Adrenal gland (tissue), 5 donors: ENCODE data around the gene CHEK2.

Experiments
- POLR2A ChIP-seq, 2 donors: fragments of 450-650 bp; IDR thresholded peaks; one replicate each; pipeline ENCODE4 v1.6.1; 2017; ENCODE audit warnings: antibody characterized with exemption in 2 of 2, mild to moderate bottlenecking in 2 of 2, moderate library complexity in 1 of 2
- TF ChIP-seq, protein P1 (sequence below), 6 experiments: fragments of 450-650 bp in 4 of 6; fragments of 200-600 bp in 2 of 6; sonication (generic) in 1 of 6; IDR thresholded peaks; 1 replicate in 5 of 6; 2 replicates in 1 of 6; pipeline versions ENCODE4 v1.5.1 to v1.8.0; 2016 to 2021; ENCODE audit warnings: antibody characterized with exemption in 6 of 6, mild to moderate bottlenecking in 2 of 6, moderate library complexity in 1 of 6
- donor health status: DM: no; HTN: no; CAD: no.

DNA sequence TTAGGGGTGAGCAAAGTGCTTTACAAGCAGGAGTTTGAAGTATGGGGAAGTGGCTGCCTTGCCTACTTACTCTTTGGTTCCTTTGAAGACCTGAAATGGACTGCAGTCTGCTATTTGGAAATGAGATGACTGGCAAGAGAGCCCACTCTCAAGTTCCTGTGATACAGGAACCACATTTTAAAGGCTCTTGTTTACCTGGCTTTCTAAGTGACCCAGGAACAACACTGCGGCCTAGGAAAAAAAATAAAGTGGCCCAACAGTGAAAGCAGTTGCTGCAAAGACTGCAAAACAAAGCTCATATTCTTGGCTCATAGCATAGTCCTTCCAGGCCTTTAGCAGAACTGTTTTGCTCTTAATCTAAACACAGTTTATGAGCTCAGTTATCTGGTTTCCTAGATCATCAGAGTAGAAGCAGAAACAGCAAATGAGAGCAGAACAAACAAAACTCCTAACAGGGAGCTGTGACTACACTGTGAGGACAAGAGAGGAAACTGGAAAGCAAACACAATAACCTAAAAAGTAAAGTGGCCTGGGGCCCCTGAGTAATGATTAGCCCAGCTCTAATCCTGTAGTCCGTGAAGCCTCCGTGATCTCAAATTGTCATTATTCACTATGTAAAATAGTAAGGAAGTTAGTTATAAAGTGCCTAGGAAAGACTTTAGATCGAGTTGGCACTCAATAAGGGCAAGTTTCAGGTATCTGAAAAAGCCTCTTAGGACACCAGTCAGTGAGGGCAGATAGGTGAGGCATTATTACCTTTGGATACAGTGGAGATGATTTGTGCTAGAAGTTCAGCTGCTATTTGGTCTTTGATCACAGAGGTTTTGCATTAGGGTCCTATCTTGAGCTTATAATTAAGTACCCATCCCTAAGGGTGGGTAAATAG lies 42.4 kb upstream of the CHEK2 start:
- TF ChIP-seq, protein P1, sequence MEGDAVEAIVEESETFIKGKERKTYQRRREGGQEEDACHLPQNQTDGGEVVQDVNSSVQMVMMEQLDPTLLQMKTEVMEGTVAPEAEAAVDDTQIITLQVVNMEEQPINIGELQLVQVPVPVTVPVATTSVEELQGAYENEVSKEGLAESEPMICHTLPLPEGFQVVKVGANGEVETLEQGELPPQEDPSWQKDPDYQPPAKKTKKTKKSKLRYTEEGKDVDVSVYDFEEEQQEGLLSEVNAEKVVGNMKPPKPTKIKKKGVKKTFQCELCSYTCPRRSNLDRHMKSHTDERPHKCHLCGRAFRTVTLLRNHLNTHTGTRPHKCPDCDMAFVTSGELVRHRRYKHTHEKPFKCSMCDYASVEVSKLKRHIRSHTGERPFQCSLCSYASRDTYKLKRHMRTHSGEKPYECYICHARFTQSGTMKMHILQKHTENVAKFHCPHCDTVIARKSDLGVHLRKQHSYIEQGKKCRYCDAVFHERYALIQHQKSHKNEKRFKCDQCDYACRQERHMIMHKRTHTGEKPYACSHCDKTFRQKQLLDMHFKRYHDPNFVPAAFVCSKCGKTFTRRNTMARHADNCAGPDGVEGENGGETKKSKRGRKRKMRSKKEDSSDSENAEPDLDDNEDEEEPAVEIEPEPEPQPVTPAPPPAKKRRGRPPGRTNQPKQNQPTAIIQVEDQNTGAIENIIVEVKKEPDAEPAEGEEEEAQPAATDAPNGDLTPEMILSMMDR (IDR thresholded peaks at IDR 0.05) = no peak
- TF ChIP-seq POLR2A (IDR thresholded peaks at IDR 0.05) = no peak
